Eye (tissue), 1 donor: Measurements from ENCODE around the gene STAC.
"Not testable (repeated sequence)": the region's sequence is repeated elsewhere in the genome, so short reads cannot be mapped to it uniquely, and the experiment has no call there.

Experiments
- DNase-seq: peaks from one replicate; pipeline ENCODE4 v3.0.0-alpha.2; 2015

STAC gene

GRCh38 chr3:36417237-36417636, 36.9 kb downstream of the STAC start:
- no peak for DNase-seq

DNA sequence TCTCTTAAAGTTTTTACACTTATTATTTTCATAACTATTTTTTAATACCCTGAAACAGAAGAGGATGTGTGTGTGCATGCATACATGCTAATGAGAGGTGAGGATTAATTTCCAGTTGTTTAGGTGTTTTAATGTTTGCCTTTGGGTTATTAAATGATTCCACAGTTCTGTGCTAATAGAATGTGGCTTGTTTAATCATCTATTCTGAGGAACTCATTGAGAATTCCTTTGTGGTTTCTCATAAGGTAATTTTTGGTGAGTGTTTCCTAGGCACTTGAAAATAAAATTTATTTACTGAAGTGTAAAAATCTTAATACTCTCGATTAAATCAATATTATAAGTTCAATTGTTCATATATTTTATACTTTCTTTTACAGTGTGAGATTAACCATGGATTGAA, 38.0 kb downstream of the STAC start:
- no peak for DNase-seq

DNA sequence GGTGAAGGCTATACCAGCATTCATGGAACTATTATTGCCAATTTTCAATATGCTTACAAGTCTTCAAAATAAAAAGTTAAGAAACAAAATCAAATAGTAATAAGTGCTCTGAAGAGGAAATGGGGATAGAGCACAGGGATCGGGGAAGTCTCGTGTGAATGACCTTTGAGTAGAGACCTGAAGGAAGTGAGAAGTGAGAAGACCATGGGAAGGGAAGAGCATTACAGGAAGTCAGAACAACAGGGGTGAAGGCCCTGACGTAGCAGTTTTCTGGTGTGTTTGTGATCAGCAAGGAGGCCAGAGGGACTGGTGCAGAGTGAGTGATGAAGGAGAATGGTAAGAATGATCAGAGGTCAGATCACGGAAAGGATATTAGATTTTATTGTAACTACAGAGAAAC, 48.1 kb downstream of the STAC start:
- no peak for DNase-seq

DNA sequence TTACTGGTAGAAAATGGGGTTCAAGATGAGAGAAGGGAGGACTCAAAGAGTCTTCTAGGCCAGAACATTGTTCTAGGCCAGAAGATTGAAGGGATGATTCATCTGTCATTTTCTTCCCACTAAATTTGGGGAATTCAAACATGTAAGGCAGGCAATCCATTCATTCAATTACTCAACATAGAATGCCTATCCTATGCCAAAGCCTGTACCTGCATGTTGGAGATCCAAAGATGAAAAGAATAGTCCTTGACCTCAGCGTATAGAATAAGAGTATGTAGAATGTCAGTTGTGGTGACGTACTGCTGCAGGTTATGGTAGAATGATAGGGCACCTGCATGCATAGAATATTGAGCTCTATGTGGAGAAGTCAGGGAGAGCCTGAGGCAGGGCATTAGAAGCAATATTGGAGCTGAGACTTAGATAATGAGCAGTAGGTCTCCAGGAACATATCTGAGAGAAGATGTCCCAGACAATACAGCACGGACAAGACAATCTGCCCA, 49.7 kb downstream of the STAC start:
- DNase-seq = no peak

DNA sequence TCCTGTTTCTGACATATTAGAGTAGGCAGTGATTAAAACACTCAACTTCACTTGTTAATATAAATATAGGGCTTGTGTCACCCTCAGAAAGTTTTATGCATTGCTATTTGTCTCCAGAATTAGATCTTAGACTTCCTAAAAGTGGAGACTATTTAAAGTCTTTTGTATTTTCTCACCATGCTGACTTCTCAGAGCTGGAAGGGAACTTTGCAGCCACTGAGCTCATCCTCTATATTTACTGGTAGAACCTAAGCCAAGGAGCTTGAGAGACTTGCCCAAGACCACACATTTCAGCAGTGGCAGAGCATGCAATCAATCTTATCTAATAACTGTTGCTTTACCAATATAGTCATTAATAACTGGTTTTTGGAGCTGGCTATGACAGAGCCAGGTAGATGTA, 53.2 kb downstream of the STAC start:
- no peak for DNase-seq

GRCh38 chr3:36434687-36435426, 54.6 kb downstream of the STAC start:
- no peak for DNase-seq

DNA sequence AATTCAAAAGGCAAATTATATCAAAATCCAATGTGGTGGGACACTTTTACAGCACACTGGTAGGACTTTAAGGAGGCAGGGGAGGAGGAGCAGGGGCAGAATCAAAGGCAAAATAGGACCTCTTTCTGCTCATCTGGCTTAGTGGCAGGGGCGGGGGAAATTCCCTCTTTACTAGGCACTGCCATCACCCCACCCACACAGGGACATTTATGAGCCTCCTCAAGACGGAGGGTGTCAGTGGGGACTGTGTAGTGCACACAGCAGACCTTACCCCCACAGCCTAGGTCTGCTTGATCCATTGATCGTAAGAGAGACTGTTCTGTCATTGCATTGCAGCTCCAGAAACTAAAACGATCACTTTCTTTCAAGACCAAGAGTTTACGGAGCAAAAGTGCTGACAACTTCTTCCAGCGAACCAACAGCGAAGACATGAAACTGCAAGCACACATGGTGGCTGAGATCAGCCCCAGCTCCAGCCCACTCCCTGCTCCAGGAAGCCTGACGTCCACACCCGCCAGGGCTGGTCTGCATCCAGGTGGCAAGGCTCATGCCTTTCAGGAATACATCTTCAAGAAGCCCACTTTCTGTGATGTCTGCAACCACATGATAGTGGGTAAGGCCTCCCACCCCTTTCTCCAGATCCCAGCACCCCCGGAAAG, 62.9 kb downstream of the STAC start:
- no peak for DNase-seq

DNA sequence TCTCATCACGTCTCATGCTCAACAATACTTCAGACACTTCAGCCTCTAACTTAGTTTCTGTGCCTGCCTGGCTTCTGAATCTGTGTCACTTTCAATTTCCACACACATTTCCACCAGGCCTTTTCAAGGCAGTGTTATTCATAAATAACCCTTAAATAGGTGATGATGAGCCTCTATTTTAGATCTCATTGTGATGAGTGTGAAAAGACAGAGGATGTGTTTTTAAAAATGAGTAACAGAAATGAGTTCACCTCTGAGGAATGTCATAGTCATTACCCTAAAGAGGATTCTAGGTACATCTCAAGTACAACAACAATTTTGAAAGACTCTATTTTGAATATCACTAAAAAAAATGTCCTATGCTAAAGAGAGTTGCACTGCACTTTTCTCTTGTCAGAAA, 64.6 kb downstream of the STAC start:
- no peak for DNase-seq

DNA sequence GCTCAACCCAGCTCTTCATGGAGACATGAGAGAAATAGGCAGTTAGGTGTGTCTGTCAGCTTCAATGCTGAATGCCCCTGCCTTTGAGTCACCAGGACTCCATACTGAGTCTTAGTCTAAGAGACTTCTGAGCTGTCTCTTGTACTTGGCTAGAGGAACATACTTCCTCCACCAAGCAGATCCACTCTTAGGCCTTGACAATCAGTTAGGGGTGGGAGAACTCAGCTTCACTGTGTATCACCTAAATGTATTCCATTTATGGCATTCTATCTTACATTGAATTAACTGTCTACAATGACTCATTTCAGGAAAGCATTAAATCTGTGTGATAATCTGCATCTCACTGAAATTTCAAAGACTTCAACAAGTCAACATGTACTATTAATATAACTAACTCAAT, 66.0 kb downstream of the STAC start:
- DNase-seq = no peak

- no peak for DNase-seq
Observed at GRCh38 chr3:36447061-36447460, 66.8 kb downstream of the STAC start.

- no peak for DNase-seq
Observed at GRCh38 chr3:36451816-36452215, 71.5 kb downstream of the STAC start.

DNA sequence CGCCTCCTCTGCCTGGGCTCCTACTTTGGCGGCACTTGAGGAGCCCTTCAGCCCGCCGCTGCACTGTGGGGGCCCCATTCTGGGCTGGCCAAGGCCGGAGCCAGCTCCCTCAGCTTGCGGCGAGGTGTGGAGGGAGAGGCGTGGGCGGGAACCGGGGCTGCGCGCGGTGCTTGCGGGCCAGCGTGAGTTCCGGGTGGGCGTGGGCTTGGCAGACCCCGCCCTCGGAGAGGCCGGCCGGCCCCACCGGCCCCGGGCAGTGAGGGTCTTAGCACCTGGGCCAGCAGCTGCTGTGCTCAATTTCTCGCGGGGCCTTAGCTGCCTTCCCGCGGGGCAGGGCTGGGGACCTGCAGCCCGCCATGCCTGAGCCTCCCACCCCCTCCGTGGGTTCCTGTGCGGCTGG, 72.9 kb downstream of the STAC start:
- not testable (repeated sequence) for DNase-seq

GRCh38 chr3:36453896-36454295, 73.6 kb downstream of the STAC start:
- DNase-seq = not testable (repeated sequence)

DNA sequence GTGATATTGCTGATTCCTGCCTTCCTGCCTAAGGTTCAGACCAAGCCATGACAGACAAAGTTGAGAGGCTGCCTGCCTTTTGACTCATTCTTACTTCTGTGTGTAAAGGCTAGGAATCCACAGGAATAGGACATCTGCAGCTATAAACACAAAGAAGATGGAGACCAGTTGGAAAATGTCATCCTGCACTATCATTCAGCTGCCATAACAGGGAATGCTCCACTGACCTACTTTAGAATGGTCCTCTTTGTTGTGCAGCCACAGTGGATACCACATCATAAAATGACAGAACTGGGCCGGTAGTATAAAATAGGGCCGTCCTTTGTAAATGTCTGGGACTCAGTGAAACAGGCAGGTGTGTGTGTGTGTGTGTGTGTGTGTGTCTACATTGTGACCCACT, 75.1 kb downstream of the STAC start:
- peak; percentile 62 for DNase-seq

DNA sequence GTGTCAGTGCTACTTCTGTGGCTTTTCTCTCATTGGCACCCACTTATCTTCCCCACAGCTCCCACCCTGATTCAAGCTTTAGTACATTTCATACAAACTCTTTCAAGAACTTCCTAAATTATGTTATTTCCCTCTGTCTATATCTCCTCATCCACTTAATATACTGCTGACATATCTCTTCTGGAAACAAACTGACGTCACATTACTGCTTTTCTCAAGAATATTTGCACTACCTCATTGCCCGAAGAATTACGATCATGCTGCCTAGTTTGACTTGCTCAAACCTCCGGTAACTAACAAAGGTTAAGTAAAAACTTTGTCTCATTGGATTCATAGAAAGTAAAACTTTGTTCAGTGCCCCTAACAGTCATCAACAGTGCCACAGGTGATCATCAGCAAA, 76.5 kb downstream of the STAC start:
- DNase-seq = no peak

DNA sequence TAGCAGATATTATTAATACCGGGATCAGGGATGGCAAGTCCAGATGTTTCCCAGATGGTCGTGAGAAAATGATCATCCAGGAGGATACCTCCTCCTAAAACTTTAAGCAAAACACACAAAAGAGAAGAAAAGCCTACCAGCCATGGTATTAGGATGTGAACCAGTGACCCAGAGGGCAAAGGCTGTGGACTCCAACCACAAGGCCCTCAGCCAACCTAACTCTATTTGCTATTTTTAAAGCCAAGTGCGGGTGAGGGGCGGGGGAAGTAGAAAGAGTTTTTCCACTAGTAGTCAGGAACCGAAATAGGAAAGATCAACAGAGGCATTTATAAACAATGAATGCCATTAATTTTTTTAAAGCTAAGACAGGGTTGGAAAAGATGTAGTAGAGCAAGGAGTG, 77.4 kb downstream of the STAC start:
- DNase-seq = no peak

DNA sequence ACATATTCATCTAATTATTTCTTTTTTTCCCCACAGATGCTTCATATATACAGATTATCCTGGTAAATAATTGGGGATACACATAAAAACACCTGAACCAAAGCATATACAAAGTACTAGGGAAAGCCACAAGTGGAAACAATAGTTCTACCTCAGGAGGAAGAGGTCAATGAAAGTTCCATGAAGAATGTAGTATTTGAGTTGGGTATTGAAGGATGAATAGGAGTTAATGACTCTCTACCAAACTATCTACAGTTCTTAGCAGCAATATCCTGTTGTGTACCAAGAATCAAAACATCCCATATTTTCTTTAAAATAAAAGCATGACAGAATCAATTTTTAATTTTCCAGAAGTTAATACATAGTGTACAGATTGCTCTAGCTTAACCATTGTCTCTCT, 78.9 kb downstream of the STAC start:
- no peak for DNase-seq

DNA sequence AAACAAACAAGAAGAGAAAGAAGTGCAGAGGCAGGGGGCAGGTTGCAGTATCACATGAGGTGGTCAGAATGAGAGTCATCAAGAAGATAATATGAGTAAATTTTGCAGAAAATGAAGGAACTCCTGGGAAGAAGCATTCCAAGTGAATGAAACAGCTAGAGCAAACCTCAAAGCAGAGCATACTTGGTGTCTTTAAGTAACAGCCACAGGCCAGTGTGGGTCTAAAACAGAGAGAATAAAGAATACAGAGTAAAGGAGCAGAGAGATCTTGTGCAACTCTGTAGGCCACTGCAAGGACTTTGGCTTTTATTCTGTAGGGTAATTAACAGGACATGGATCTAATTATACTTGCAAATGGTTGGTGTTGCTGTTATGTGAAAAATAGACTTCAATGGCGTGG, 81.3 kb downstream of the STAC start:
- no peak for DNase-seq

DNA sequence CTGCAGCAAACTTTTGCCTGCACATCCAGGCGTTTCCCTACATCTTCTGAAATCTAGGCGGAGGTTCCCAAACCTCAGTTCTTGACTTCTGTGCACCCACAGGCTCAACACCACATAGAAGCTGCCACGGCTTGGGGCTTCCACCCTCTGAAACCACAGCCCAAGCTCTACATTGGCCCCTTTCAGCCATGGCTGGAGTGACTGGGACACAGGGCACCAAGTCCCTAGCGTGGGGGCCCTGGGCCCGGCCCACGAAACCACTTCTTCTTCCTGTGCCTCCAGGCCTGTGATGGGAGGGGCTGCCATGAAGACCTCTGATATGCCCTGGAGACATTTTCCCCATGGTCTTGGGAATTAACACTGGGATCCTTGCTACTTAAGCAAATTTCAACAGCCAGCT, 91.7 kb downstream of the STAC start:
- DNase-seq = not testable (repeated sequence)

- DNase-seq = no peak
Observed at GRCh38 chr3:36475558-36475957, 95.3 kb downstream of the STAC start.

GRCh38 chr3:36476286-36476942, 96.1 kb downstream of the STAC start:
- no peak for DNase-seq

GRCh38 chr3:36477655-36478054, 97.4 kb downstream of the STAC start:
- no peak for DNase-seq

- no peak for DNase-seq
Observed at GRCh38 chr3:36480911-36481648, 100.8 kb downstream of the STAC start.
